Gastrocnemius medialis (tissue), 4 donors: ENCODE measurements around the gene TTLL9. TPM values are rescaled to one million over a fixed set of nuclear protein-coding genes. Genes with fewer than 3 reads are reported as not detected.

Experiments used
- ATAC-seq, 2 donors: fragments of 150-250 bp; one replicate each; pipeline ENCODE4 v1.9.1; 2016
- DNase-seq, 2 donors: peaks; one replicate each; pipeline ENCODE4 v3.0.0-alpha.2; 2019
- H3K27ac ChIP-seq, 4 donors: fragments of 200-600 bp; sonication (generic); 1 replicate in 1 of 4; 2 replicates in 3 of 4; pipeline ENCODE4 v1.5.1; 2016 to 2018; ENCODE audit warnings: mild to moderate bottlenecking in 2 of 4, moderate library complexity in 1 of 4
- H3K27me3 ChIP-seq, 3 donors: fragments of 200-600 bp; sonication (generic) in 2 of 3; 1 replicate in 1 of 3; 2 replicates in 2 of 3; pipeline versions ENCODE4 v1.5.1 to v1.6.0; 2016 to 2019; ENCODE audit warnings: mild to moderate bottlenecking in 1 of 3, moderate library complexity in 1 of 3
- H3K36me3 ChIP-seq, 2 donors: fragments of 200-600 bp; sonication (generic) in 1 of 2; one replicate each; pipeline ENCODE4 v1.5.1; 2017 to 2018
- H3K4me1 ChIP-seq, 2 donors: fragments of 200-600 bp; sonication (generic) in 1 of 2; one replicate each; pipeline ENCODE4 v1.5.1; 2016 to 2017; ENCODE audit warnings: mild to moderate bottlenecking in 2 of 2
- H3K4me3 ChIP-seq, 4 donors: fragments of 200-600 bp; sonication (generic) in 3 of 4; 1 replicate in 1 of 4; 2 replicates in 3 of 4; pipeline ENCODE4 v1.5.1; 2016 to 2019; ENCODE audit warnings: mild to moderate bottlenecking in 2 of 4
- H3K9me3 ChIP-seq, 3 donors: fragments of 200-600 bp; sonication (generic) in 2 of 3; 1 replicate in 1 of 3; 2 replicates in 2 of 3; pipeline ENCODE4 v1.5.1; 2016 to 2019
- CTCF ChIP-seq, 5 experiments: fragments of 450-650 bp in 3 of 5; fragments of 200-600 bp in 2 of 5; sonication (generic) in 2 of 5; IDR thresholded peaks in 4 of 5; conservative IDR thresholded peaks in 1 of 5; 1 replicate in 4 of 5; 2 replicates in 1 of 5; pipeline ENCODE4 v1.5.1; 2016 to 2019; ENCODE audit warnings: antibody characterized with exemption in 5 of 5, mild to moderate bottlenecking in 3 of 5, moderate library complexity in 3 of 5
- POLR2A ChIP-seq, 2 donors: fragments of 450-650 bp; IDR thresholded peaks; one replicate each; pipeline ENCODE4 v1.6.1; 2017; ENCODE audit warnings: antibody characterized with exemption in 2 of 2, mild to moderate bottlenecking in 2 of 2, moderate library complexity in 2 of 2
- in situ Hi-C, 4 donors: fragments of 200-750 bp; cut with MboI; loops; one replicate each; pipeline versions ENCODE4 v1.15.0 to v1.8.0; 2017; ENCODE audit warnings: low sequenced_read_pairs in 4 of 4
- intact Hi-C: fragments of 100-400 bp; cut with DNase I; formaldehyde crosslinking; loops from one replicate; pipeline ENCODE4 v1.15.1; 2023; ENCODE audit warnings: low total_unique reads
- total RNA-seq, 4 donors: library from RNA; depleted of rRNA; stranded (reverse); fragments of >200 nt; gene quantifications; one replicate each; pipeline versions ENCODE4 v1.1.0 to v1.2.3, GENCODE V29; 2016

TTLL9 gene
- total RNA-seq, 4 donors from 2014 or later, result not detected

GRCh38 chr20:31866221-31866620 lies 4.2 kb upstream of the TTLL9 start:
- no peaks in the 10 kb centered on the region for H3K36me3 ChIP-seq
- TF ChIP-seq CTCF (IDR thresholded peaks at IDR 0.05 in 4 of 5, conservative IDR thresholded peaks at IDR 0.05 in 1 of 5), result no peak
- no peak for TF ChIP-seq POLR2A (IDR thresholded peaks at IDR 0.05)
- H3K9me3 ChIP-seq, result no peaks in the 10 kb centered on the region
- peaks cover 5 to 8% of the 10 kb centered on the region in 2 donors for H3K4me1 ChIP-seq
- no peak overlapping the region for H3K4me3 ChIP-seq
- in situ Hi-C loops, result no loop called here
- no peak for ATAC-seq
- DNase-seq, result no peak
- intact Hi-C loops, result no loop called here
- H3K27me3 ChIP-seq, result peaks cover 23 to 29% (median 28%) of the 10 kb centered on the region in 3 donors
- H3K27ac ChIP-seq, result no peak overlapping the region

GRCh38 chr20:31868853-31869672 lies 1.4 kb upstream of the TTLL9 start:
- Histone ChIP-seq H3K27ac (no peak overlapping the region), H3K4me3 (peak overlapping the region in 2 of 4 donors; percentile 52 to 69), H3K9me3 (no peaks in the 10 kb centered on the region), H3K4me1 (peaks cover 5 to 7% of the 10 kb centered on the region in 2 donors), H3K36me3 (no peaks in the 10 kb centered on the region), H3K27me3 (peaks cover 22 to 29% (median 23%) of the 10 kb centered on the region in 3 donors)
- DNase-seq (no peak), ATAC-seq (no peak)
- in situ Hi-C loops (no loop called here), intact Hi-C loops (no loop called here)
- no peak for TF ChIP-seq POLR2A (IDR thresholded peaks at IDR 0.05)
- TF ChIP-seq CTCF (IDR thresholded peaks at IDR 0.05 in 4 of 5, conservative IDR thresholded peaks at IDR 0.05 in 1 of 5), result no peak

GRCh38 chr20:31869673-31869941 lies 827 bp upstream of the TTLL9 start:
- H3K9me3 ChIP-seq, result no peaks in the 10 kb centered on the region
- H3K27me3 ChIP-seq, result peaks cover 22 to 29% (median 23%) of the 10 kb centered on the region in 3 donors
- TF ChIP-seq POLR2A (IDR thresholded peaks at IDR 0.05), result no peak
- no peak for TF ChIP-seq CTCF (IDR thresholded peaks at IDR 0.05 in 4 of 5, conservative IDR thresholded peaks at IDR 0.05 in 1 of 5)
- DNase-seq (no peak), ATAC-seq (no peak)
- no peaks in the 10 kb centered on the region for H3K36me3 ChIP-seq
- intact Hi-C loops (no loop called here), in situ Hi-C loops (no loop called here)
- peaks cover 5 to 7% of the 10 kb centered on the region in 2 donors for H3K4me1 ChIP-seq
- no peak overlapping the region for H3K27ac ChIP-seq
- peak overlapping the region; percentile 49 to 69 (median 58) for H3K4me3 ChIP-seq

GRCh38 chr20:31870726-31871617 lies 538 bp downstream of the TTLL9 start:
- peaks cover 22 to 29% (median 23%) of the 10 kb centered on the region in 3 donors for H3K27me3 ChIP-seq
- in situ Hi-C loops, result no loop called here
- DNase-seq, result no peak
- H3K4me1 ChIP-seq, result peaks cover 5 to 7% of the 10 kb centered on the region in 2 donors
- H3K27ac ChIP-seq, result no peak overlapping the region
- TF ChIP-seq POLR2A (IDR thresholded peaks at IDR 0.05) (no peak), CTCF (IDR thresholded peaks at IDR 0.05 in 4 of 5, conservative IDR thresholded peaks at IDR 0.05 in 1 of 5) (no peak)
- no peaks in the 10 kb centered on the region for H3K9me3 ChIP-seq
- ATAC-seq, result peak in 1 of 2 donors; percentile 30
- peak overlapping the region; percentile 49 to 69 (median 58) for H3K4me3 ChIP-seq
- intact Hi-C loops, result no loop called here
- H3K36me3 ChIP-seq, result no peaks in the 10 kb centered on the region
